Ascending aorta (tissue), 2 donors: ENCODE measurements around the gene SH2D3C. TPM values are rescaled to one million over a fixed set of nuclear protein-coding genes. Genes with fewer than 3 reads are reported as not detected.

Source experiments
- DNase-seq, 2 donors: peaks; one replicate each; pipeline ENCODE4 v3.0.0-alpha.2; 2019; ENCODE audit warnings: low spot score in 2 of 2
- H3K27ac ChIP-seq, 2 donors: fragments of 200-600 bp; sonication (generic); one replicate each; pipeline ENCODE4 v1.5.1; 2016 to 2017; ENCODE audit warnings: mild to moderate bottlenecking in 1 of 2
- H3K27me3 ChIP-seq: fragments of 200-600 bp; sonication (generic); one replicate; pipeline ENCODE4 v1.5.1; 2017
- H3K36me3 ChIP-seq, 2 donors: fragments of 200-600 bp; sonication (generic); one replicate each; pipeline ENCODE4 v1.5.1; 2016
- H3K4me1 ChIP-seq, 2 donors: fragments of 200-600 bp; sonication (generic); one replicate each; pipeline ENCODE4 v1.5.1; 2016 to 2017; ENCODE audit warnings: mild to moderate bottlenecking in 1 of 2
- H3K4me3 ChIP-seq, 2 donors: fragments of 200-600 bp; sonication (generic); one replicate each; pipeline ENCODE4 v1.5.1; 2016 to 2017; ENCODE audit warnings: mild to moderate bottlenecking in 1 of 2
- H3K9me3 ChIP-seq, 2 donors: fragments of 200-600 bp; sonication (generic); one replicate each; pipeline ENCODE4 v1.5.1; 2016
- CTCF ChIP-seq, 3 experiments: fragments of 200-600 bp in 2 of 3; fragments of 450-650 bp in 1 of 3; sonication (generic) in 2 of 3; IDR thresholded peaks; one replicate each; pipeline ENCODE4 v1.5.1; 2016 to 2019; ENCODE audit warnings: antibody characterized with exemption in 3 of 3, mild to moderate bottlenecking in 1 of 3, moderate library complexity in 1 of 3
- intact Hi-C: fragments of 100-400 bp; cut with DNase I; formaldehyde crosslinking; loops from one replicate; pipeline ENCODE4 v1.15.1; 2023
- total RNA-seq: library from RNA; depleted of rRNA; stranded (reverse); fragments of >200 nt; gene quantifications from one replicate; pipeline ENCODE4 v1.1.0, GENCODE V29; 2016

Gene SH2D3C
- total RNA-seq, 1 donor from 2014 or later, result 49.5 TPM

GRCh38 chr9:127712867-127713266, 65.6 kb downstream of the SH2D3C start:
- no peaks in the 10 kb centered on the region for H3K27me3 ChIP-seq
- H3K36me3 ChIP-seq, result no peaks in the 10 kb centered on the region
- intact Hi-C loops, result no loop called here
- no peak for DNase-seq
- H3K9me3 ChIP-seq, result no peaks in the 10 kb centered on the region
- peaks cover 0 to 10% of the 10 kb centered on the region in 2 donors for H3K4me1 ChIP-seq
- H3K27ac ChIP-seq, result no peak overlapping the region
- no peak overlapping the region for H3K4me3 ChIP-seq
- TF ChIP-seq CTCF (IDR thresholded peaks at IDR 0.05), result no peak

- Histone ChIP-seq H3K9me3 (no peaks in the 10 kb centered on the region), H3K36me3 (no peaks in the 10 kb centered on the region), H3K27ac (no peak overlapping the region), H3K4me3 (no peak overlapping the region), H3K4me1 (peaks cover 0 to 10% of the 10 kb centered on the region in 2 donors), H3K27me3 (no peaks in the 10 kb centered on the region)
- TF ChIP-seq CTCF (IDR thresholded peaks at IDR 0.05), result no peak
- no peak for DNase-seq
- intact Hi-C loops, result no loop called here
Measured at GRCh38 chr9:127712371-127712770, 66.1 kb downstream of the SH2D3C start.

- Histone ChIP-seq H3K27ac (no peak overlapping the region), H3K4me1 (peaks cover 0 to 10% of the 10 kb centered on the region in 2 donors), H3K4me3 (no peak overlapping the region), H3K36me3 (no peaks in the 10 kb centered on the region), H3K9me3 (no peaks in the 10 kb centered on the region), H3K27me3 (no peaks in the 10 kb centered on the region)
- intact Hi-C loops, result no loop called here
- TF ChIP-seq CTCF (IDR thresholded peaks at IDR 0.05), result no peak
- no peak for DNase-seq
Measured at GRCh38 chr9:127711831-127712274, 66.6 kb downstream of the SH2D3C start.

- intact Hi-C loops, result no loop called here
Measured at GRCh38 chr9:127711226-127711701, 67.2 kb downstream of the SH2D3C start.

GRCh38 chr9:127710204-127710783, 68.2 kb downstream of the SH2D3C start:
- no peaks in the 10 kb centered on the region for H3K9me3 ChIP-seq
- TF ChIP-seq CTCF (IDR thresholded peaks at IDR 0.05), result no peak
- H3K27ac ChIP-seq, result no peak overlapping the region
- no peaks in the 10 kb centered on the region for H3K36me3 ChIP-seq
- peaks cover 0 to 5% of the 10 kb centered on the region in 2 donors for H3K4me1 ChIP-seq
- H3K4me3 ChIP-seq, result no peak overlapping the region
- no peak for DNase-seq
- no peaks in the 10 kb centered on the region for H3K27me3 ChIP-seq
- intact Hi-C loops, result no loop called here

More at GRCh38 chr9:127711226-127711701, 67.2 kb downstream of the SH2D3C start:
- peaks cover 0 to 8% of the 10 kb centered on the region in 2 donors for H3K4me1 ChIP-seq
- no peaks in the 10 kb centered on the region for H3K9me3 ChIP-seq
- no peak for DNase-seq
- no peak overlapping the region for H3K27ac ChIP-seq
- no peak for TF ChIP-seq CTCF (IDR thresholded peaks at IDR 0.05)
- no peaks in the 10 kb centered on the region for H3K36me3 ChIP-seq
- H3K27me3 ChIP-seq, result no peaks in the 10 kb centered on the region
- no peak overlapping the region for H3K4me3 ChIP-seq
